GM06990 (cell line): Measurements from ENCODE around the gene HK2.
"Not testable (repeated sequence)": the region's sequence is repeated elsewhere in the genome, so short reads cannot be mapped to it uniquely, and the experiment has no call there.

Experiments
- DNase-seq: peaks from one replicate; pipeline ENCODE4 v3.0.0-alpha.2; 2011; ENCODE audit not compliant: insufficient read length; ENCODE audit errors: extremely low read depth
- H3K27me3 ChIP-seq: replicated peaks from 2 replicates; pipeline ENCODE4 v1.6.0; 2011; ENCODE audit warnings: low read length; ENCODE audit not compliant: control insufficient read depth, insufficient read depth
- H3K36me3 ChIP-seq: 2 replicates; pipeline ENCODE4 v1.5.1; 2011; ENCODE audit warnings: low read length; ENCODE audit not compliant: control insufficient read depth, insufficient read depth
- H3K4me3 ChIP-seq: replicated peaks from 2 replicates; pipeline ENCODE4 v1.5.1; 2011; ENCODE audit warnings: low read depth, mild to moderate bottlenecking, control low read depth, low read length
- CTCF ChIP-seq: IDR thresholded peaks from 2 replicates; pipeline ENCODE4 v1.5.1; 2011; ENCODE audit warnings: low read length, control low read depth, mild to moderate bottlenecking, inconsistent platforms; ENCODE audit not compliant: insufficient read depth, poor library complexity, severe bottlenecking

HK2 gene

GRCh38 chr2:74831693-74832530, 2.0 kb upstream of the HK2 start:
- Histone ChIP-seq H3K4me3 (no peak overlapping the region), H3K27me3 (no peaks in the 10 kb centered on the region; the same call in 1 of the 2 replicates), H3K36me3 (no peaks in the 10 kb centered on the region)
- no peak for DNase-seq
- no peak for TF ChIP-seq CTCF

GRCh38 chr2:74834234-74834791, 386 bp downstream of the HK2 start:
- DNase-seq, H3K36me3 ChIP-seq, H3K27me3 ChIP-seq: not testable (repeated sequence)
- peak overlapping the region; percentile 76 for H3K4me3 ChIP-seq

- Histone ChIP-seq H3K4me3 (peak overlapping the region; percentile 76), H3K36me3 (no peaks in the 10 kb centered on the region), H3K27me3 (no peaks in the 10 kb centered on the region)
- TF ChIP-seq CTCF, result no peak
- DNase-seq, result peak; percentile 80
Measured at GRCh38 chr2:74834792-74835755, 1.1 kb downstream of the HK2 start.

GRCh38 chr2:74835831-74836674, 2.1 kb downstream of the HK2 start:
- no peak for DNase-seq
- Histone ChIP-seq H3K4me3 (peak overlapping the region; percentile 76), H3K36me3 (no peaks in the 10 kb centered on the region), H3K27me3 (no peaks in the 10 kb centered on the region)
- TF ChIP-seq CTCF, result peak; percentile 66

- no peak for TF ChIP-seq CTCF
- H3K4me3 ChIP-seq, result peak overlapping the region; percentile 76
- H3K36me3 ChIP-seq, result no peaks in the 10 kb centered on the region
- no peak for DNase-seq
- H3K27me3 ChIP-seq, result no peaks in the 10 kb centered on the region
Measured at GRCh38 chr2:74836675-74837401, 2.9 kb downstream of the HK2 start.
